ENCODE measurements around the gene FERMT3.
"Not testable (repeated sequence)": the region's sequence is repeated elsewhere in the genome, so short reads cannot be mapped to it uniquely, and the experiment has no call there.

The FERMT3 gene

GRCh38 chr11:64235437-64236161 lies 29.1 kb downstream of the FERMT3 start:
- no peak for DNase-seq (ENCODE audit: low read depth in 2 of 2)

DNA sequence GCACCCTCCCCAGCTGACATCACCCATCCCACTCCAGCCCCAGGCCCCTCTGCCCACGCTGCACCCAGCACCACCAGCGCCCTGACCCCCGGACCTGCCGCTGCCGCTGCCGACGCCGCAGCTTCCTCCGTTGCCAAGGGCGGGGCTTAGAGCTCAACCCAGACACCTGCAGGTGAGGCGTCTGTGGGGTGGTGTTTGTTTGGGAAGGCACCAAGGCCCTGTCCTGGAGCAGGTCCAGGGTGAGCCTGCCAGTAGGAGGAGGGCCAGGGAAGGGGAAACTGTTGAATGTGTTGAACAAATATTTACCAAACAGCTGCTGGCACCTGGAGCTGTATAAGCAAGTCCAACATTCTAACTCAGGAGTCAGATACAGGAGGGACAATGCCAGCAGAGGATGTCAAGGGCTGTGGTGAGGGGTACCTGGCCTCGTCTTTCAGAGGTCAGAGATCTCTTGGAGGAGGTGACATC lies 31.0 kb downstream of the FERMT3 start:
- DNase-seq (ENCODE audit: low read depth in 2 of 2), result no peak

DNA sequence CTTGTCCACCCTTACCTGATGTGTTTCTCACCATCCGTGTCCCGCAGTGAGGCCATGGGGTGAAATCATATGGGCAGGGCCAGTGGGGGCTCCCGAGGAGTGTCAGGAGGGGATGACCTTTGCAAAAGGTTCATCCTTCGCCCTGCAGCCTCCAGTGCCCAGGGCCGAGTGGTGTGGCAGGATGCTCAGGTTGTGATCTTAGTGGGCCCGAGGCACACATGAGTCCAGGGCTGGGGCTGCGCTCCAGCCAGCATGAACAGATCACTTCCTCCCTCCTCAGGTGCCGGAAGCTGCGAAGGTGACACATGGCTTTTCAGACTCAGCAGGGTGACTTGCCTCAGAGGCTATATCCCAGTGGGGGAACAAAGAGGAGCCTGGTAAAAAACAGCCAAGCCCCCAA lies 31.6 kb downstream of the FERMT3 start:
- no peak for DNase-seq (ENCODE audit: low read depth in 2 of 2)

- DNase-seq (ENCODE audit: low read depth in 2 of 2), result no peak
Observed at GRCh38 chr11:64238999-64239398, 32.5 kb downstream of the FERMT3 start.

DNA sequence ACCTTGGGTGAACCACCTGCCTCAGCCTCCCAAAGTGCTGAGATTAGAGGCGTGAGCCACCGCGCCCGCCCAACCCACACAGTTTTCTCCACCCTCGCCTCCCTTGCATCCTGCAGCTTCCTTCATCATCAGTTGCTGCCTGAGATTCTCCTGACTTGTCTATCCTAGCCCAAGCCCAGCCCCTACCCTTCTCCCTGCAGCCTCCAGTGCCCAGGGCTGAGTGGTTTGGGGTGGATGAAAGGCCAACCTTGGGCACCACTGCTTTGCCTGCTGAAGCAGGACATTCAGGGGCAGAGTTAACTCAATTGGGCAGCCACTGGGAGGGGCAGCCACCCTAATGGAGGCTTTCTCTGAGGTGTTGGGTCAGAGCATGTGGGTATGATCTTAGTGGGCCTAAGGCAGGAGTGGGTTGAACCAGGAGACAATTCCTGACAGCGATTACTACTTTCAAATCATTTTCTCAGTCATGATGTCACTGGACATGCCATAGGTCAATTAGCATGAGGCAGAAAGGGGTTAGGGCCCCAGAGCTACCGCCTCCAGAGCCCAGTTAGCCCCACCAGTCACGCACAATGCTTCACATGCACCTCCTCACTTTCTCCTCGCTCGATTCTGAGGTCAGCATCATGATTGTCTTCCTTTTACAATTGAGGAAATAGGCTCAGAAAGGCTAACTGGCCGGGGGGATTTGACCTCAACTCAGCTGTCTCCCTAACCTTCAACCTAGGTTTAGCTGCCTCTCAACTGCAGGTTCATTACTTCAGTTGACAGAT lies 33.3 kb downstream of the FERMT3 start:
- no peak for DNase-seq (ENCODE audit: low read depth in 2 of 2)

DNA sequence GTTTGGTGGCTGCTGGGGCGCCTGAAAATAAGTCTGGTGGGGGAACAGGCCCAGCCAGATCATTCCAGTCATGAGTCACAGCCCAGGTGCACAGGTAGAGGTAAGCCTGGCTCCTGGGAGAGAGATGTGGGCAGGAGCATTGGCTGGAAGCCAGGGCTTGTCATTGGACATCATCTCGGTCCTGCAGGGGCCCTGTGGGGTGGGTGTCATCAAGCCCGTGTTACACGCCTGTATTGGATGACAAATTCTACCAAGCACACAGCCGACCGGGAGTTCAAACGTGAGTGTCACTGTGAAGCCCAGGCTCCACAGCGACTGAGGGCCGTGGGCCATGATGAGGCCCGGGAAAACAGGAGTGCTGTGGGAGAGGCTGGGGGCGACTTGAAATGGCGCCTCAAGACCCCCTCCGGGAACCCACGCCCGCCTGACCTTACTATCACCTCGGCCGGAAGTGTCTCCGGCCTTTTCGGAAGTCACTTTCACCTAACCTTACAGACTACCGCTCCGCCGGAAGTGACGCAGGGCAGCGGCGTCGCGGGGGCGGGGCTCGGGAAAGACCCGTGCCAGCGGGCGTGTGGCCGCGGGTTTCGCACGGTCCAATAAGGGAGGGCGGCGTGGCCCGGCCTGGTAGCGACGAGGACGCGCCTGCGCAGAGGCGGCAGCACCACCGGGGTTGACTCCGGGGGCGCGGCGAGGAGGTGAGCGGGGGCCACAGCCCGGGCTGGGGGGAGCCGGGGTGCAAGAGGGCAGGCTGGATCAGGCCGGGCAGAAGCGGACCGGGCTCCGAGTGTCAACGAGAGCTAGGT lies 34.1 kb downstream of the FERMT3 start, which contains the start of gene FKBP2:
FKBP2 (plus strand) TSS at position 661 of the 806 bp plus-strand sequence. CDS start 1,293 bp downstream, outside the sequence.
- DNase-seq (ENCODE audit: low read depth in 2 of 2), result peak; percentile 96 to 97

DNA sequence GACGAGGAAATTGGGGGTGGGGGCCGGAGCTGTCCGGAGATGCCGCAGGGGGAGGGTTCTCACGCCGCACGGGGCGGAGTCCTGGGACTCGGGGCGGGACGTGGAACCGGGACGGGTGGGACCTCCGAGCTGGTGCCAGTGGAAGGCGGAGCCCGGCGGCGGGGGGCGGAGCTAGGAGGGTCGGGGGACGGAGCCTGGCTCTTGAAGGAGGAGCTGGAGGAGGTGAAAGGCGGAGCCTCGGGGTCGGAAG lies 34.6 kb downstream of the FERMT3 start:
- peak; percentile 100 for DNase-seq (ENCODE audit: low read depth in 2 of 2)

DNA sequence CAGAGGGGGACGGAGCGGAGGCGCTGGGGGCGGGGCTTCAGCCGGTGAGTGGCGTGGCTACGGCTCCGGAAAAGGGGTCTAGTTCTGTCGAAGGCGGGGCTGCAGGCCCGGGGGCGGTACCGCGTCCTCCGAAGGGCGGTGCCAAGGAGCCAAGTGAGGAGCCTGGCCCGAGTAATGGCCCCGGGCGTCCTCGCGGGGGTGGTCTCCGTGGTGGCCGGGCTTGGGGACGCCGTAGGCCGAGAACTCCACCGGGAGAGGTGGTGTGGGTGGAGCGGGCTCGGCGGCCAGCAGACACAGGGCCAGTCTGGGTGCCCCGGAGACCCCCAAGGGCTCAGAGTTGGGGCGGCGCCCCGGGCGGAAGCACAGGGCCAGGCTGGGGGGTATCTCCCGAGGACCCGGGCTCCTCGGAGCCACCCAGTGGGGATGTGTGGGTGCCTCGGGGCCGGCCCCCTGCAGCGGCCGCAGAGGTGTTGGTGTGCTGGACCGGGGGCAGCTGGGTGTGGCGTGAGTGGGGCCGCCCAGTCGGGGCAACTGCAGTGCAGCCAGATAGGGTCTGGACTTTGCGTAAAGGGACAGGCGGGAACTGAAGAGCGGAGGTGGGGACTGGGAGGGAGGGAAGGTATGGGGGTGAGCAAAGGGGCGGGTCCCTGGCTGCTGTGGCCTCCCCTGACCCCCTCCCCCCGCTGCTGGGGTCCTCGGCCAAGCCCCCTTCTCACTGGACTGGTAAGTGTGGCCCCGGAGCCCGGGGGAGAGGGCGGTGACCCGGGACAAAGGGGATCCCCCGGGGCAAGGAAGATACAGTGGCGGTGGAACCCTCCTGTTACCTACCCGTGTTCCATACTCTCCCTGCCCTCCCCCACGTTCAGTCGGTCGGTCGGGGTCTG lies 35.2 kb downstream of the FERMT3 start:
- no peak for DNase-seq (ENCODE audit: low read depth in 2 of 2)

DNA sequence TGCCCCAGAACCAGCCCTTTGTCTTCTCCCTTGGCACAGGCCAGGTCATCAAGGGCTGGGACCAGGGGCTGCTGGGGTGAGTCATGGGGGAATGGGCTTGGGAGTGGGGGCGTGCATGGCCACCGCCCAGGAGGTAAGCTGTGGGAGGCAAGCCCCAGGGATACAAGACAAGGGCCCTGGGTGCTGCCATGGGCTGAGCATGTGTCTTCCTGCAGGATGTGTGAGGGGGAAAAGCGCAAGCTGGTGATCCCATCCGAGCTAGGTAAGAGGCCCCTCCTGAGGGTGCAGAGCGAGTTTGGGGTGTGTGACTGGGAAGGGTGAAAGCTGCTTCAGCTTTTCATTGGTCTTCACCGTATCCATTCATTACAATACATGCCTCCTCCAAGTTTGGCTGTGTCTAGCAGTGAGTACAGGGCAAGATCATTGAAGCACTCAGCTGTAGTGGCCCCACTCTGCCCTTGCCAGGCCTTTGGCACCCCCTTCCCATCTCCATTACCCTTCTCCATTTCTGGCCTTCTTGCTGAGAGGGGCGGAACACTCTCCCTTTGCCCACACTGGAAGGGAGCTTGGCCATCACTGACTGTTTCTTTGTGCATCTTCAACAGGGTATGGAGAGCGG lies 36.8 kb downstream of the FERMT3 start:
- DNase-seq (ENCODE audit: low read depth in 2 of 2), result no peak

GRCh38 chr11:64244107-64244506 lies 37.6 kb downstream of the FERMT3 start:
- DNase-seq (ENCODE audit: low read depth in 2 of 2), result no peak

DNA sequence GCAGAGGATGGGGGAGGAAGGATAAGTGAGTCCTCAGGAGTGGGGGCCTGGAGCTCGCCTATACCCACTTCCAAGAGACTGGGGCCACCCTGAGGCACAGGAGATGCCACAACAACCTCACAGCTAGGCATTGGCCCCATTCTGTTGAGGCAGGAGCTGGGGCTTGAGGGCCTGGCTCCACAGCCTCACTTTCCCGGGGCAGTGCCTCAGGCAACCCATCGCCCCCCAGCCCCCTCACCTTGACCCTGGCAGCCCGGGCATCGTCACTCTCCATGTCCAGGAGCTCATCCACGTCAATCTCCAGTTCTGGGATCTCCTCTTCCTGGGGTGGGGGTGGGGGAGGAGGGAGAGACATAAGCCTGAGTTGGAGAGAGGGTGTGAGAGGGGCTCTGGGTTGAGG lies 38.4 kb downstream of the FERMT3 start:
- DNase-seq (ENCODE audit: low read depth in 2 of 2), result no peak

DNA sequence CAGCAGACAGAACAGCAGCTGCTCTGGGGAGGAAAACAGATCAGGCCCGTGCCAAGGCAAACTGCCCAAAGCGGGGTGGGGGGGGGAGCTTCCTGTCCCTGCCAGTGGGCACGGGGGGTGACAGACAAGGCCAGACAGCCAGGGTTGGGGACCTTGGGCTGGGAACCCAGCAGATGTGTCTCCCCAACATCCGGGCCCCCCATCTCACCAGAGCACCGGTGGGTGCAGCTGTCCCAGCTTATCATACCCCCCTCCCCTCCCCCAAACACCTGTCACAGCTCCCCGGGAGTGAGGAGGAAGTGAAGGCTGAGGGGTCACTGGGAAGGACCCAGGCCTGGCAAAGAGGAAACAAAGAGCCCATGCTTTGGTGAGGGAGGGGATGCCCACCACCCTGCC lies 38.9 kb downstream of the FERMT3 start:
- DNase-seq (ENCODE audit: low read depth in 2 of 2), result no peak

DNA sequence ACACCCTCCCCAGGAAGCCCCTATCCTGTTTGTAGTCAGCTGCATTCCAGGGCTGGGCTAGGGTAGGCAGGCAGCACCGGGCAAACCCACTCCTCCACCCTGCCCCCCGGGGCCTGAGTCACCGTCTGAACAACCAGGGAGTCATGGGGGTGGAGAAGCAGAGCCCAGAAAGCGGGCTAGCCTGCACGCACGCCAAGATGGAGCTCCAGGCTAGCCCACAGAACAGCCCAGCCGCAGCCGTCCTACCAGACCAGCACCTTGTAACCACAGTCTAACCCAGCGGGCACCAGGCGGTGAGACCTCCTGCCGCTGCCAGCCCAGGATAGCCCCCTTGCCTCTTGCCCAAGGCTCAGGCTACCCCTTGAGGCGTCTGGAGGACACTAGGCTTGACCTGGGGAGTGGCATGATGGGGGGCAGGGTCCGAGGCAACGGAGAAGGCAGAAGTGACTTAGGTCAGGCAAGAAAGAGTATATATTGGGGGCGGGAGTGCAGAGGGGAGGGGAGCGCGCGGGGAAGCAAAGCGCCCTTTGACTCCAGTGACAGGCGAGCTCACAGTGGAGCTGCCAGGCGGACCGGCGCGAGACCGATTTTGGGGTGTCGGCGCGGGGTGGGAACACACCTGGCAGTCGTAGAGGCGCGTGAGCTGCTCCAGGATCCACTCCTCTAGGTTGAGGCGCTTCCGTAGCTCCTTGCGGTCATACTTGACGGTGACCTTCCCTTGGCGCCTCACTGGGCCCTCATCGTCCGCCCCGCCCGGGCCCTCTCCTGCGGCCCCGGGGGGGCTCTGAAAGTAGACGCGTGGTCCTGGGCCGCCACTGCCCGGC lies 39.5 kb downstream of the FERMT3 start:
- peak; percentile 68 to 73 for DNase-seq (ENCODE audit: low read depth in 2 of 2)

DNA sequence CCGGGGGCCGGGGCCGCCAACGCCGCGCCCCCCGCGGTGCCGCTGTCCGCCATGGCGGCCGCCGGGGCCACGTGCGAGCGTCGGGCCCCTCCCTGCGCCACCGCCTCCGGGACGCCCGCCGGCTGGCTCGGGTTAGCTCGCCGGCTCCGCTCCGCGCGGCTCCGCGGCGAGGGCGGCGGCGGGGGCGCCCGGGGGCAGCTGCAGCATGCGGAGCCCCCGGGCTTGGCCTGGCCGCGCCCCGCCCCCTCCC lies 40.0 kb downstream of the FERMT3 start:
- not testable (repeated sequence) for DNase-seq (ENCODE audit: low read depth in 2 of 2)

GRCh38 chr11:64246871-64247728 lies 40.6 kb downstream of the FERMT3 start, which contains the start of gene PPP1R14B:
PPP1R14B (minus strand) TSS chr11:64246943; CDS start chr11:64246673, 270 bp downstream.
- DNase-seq (ENCODE audit: low read depth in 2 of 2), result peak; percentile 64 to 83

DNA sequence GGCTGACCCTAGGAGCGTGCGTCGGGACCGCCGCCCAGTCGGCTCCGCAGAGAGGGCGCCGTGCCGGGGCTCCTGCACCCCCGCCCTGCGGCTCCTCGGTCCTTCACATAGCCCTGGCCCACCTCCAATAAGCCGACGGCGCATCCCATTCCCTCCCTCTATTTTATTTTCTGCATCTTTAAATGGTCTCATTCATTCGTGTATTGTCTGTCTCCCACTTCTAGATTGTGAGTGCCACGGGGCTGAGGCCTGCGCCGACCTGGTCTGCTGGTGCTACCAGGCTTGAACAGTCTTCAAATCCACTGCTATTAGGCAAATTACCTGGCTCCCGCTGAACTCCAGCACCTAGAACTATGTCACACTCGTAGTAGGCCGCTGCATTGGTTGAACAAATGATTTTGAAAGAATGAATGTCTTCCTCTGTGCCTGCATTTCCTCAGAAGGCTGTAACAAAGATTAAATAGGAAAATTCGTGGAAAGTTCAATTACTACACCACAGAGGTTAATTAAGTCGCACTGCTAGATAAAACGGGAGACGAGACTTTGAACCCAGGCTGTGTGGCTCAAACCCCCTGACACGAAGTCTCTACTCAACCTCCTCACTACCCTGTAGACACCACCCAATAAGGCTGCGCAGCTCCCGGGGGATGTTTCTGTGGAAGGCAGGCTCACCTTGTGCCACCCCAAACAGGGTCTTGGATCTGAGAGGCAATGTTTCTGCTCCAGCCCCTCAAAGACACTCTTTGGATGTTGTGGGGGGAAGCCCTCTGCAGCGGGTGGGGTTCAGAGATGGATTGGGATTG lies 41.4 kb downstream of the FERMT3 start:
- DNase-seq (ENCODE audit: low read depth in 2 of 2), result no peak

DNA sequence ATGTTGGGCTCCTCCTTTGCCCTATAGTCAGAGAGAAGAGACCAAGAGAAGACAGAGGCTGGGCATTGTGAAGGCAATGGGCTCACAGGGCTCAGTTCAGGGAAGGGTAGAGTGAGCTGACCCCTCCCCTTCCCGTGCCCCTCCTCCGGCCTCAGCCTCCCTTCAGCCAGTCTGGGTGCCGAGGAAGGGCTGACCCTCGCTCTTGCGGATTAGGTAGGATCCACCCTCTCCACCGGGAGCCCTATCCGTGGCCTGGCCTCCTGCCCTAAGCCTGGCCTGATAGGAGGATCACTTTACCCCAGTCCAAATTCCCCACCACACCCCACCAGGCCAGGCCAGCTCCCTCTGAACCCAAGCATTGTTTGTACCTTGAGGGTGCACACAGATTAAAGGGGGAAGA lies 42.1 kb downstream of the FERMT3 start:
- no peak for DNase-seq (ENCODE audit: low read depth in 2 of 2)

- no peak for DNase-seq (ENCODE audit: low read depth in 2 of 2)
Observed at GRCh38 chr11:64249038-64249437, 42.5 kb downstream of the FERMT3 start.

Measured in stimulated activated CD4-positive, alpha-beta T cell treated with anti-CD3 and anti-CD28 coated beads, Interleukin-12 subunit alpha, Interleukin-12 subunit beta, amount 100 ng/mL, for 24 hours (primary cell).